HT-29 (cell line): ENCODE results near the gene DENND1A. TPM values are rescaled to one million over a fixed set of nuclear protein-coding genes. Genes with fewer than 3 reads are reported as not detected.
"Not testable (repeated sequence)": the region's sequence is repeated elsewhere in the genome, so short reads cannot be mapped to it uniquely, and the experiment has no call there.

Experiments used
- DNase-seq: peaks from one replicate; pipeline ENCODE4 v3.0.0-alpha.2; 2015; ENCODE audit warnings: low spot score
- total RNA-seq: library from RNA; depleted of rRNA; stranded (reverse); fragments of >200 nt; shearing (Covaris generic); gene quantifications from 2 replicates; pipeline ENCODE4 v1.2.3, GENCODE V29; 2014; rRNA removed

Gene DENND1A
- 17.9 and 18.8 TPM in 2 replicates for total RNA-seq

- DNase-seq, result peak; percentile 87
Measured at GRCh38 chr9:123929870-123930831, at the start of gene DENND1A. Gene DENND1A (minus strand): TSS chr9:123930126. CDS start chr9:123929905, 221 bp downstream.

GRCh38 chr9:123978981-123979380 is 49.1 kb upstream of the DENND1A start:
- no peak for DNase-seq

GRCh38 chr9:123976579-123976978 is 46.7 kb upstream of the DENND1A start:
- not testable (repeated sequence) for DNase-seq

- DNase-seq, result no peak
Measured at GRCh38 chr9:123975871-123976270, 45.9 kb upstream of the DENND1A start.

- no peak for DNase-seq
Measured at GRCh38 chr9:123974471-123974870, 44.5 kb upstream of the DENND1A start.

- no peak for DNase-seq
Measured at GRCh38 chr9:123973590-123974223, 43.8 kb upstream of the DENND1A start.

- no peak for DNase-seq
Measured at GRCh38 chr9:123972618-123973017, 42.7 kb upstream of the DENND1A start.

GRCh38 chr9:123967323-123967722 is 37.4 kb upstream of the DENND1A start:
- no peak for DNase-seq

- no peak for DNase-seq
Measured at GRCh38 chr9:123965801-123966686, 36.1 kb upstream of the DENND1A start.

- DNase-seq, result no peak
Measured at GRCh38 chr9:123964761-123965160, 34.8 kb upstream of the DENND1A start.

- DNase-seq, result peak; percentile 18
Measured at GRCh38 chr9:123960965-123961364, 31.0 kb upstream of the DENND1A start.

- peak; percentile 16 for DNase-seq
Measured at GRCh38 chr9:123960366-123960765, 30.4 kb upstream of the DENND1A start.

- DNase-seq, result no peak
Measured at GRCh38 chr9:123959787-123960186, 29.9 kb upstream of the DENND1A start.

GRCh38 chr9:123957731-123958130 is 27.8 kb upstream of the DENND1A start:
- no peak for DNase-seq

GRCh38 chr9:123957168-123957721 is 27.3 kb upstream of the DENND1A start:
- DNase-seq, result peak; percentile 12

GRCh38 chr9:123955637-123956036 is 25.7 kb upstream of the DENND1A start:
- DNase-seq, result no peak

GRCh38 chr9:123954518-123955280 is 24.8 kb upstream of the DENND1A start:
- no peak for DNase-seq

- no peak for DNase-seq
Measured at GRCh38 chr9:123952641-123953495, 22.9 kb upstream of the DENND1A start.

GRCh38 chr9:123948286-123948685 is 18.4 kb upstream of the DENND1A start:
- no peak for DNase-seq

- DNase-seq, result no peak
Measured at GRCh38 chr9:123947326-123947725, 17.4 kb upstream of the DENND1A start.
